ENCODE results near the gene HSBP1. TPM values are rescaled to one million over a fixed set of nuclear protein-coding genes. Genes with fewer than 3 reads are reported as not detected.

Gene HSBP1
- total RNA-seq, 1 experiment from 2014 or later: 230 TPM

- no peak overlapping the region for H2BK20ac ChIP-seq (ENCODE audit: low read depth, low read length, poor library complexity, severe bottlenecking)
- no peak overlapping the region; the same call in 1 of the 2 replicates for H3K4ac ChIP-seq (ENCODE audit: low read depth, low read length)
- peak overlapping the region; percentile 75 for H3K27ac ChIP-seq (ENCODE audit: insufficient read length, low read depth, low read length)
- Mint-ChIP-seq H3K4me3 (no peak overlapping the region), H3K9me3 (no peaks in the 10 kb centered on the region), H3K27ac (peak overlapping the region; percentile 24 to 89 (median 81); a peak in 6 of 7 replicates), H3K36me3 (ENCODE audit: insufficient read depth in 1 of 3, low read depth in 3 of 3) (peaks cover 15 to 37% (median 28%) of the 10 kb centered on the region in 3 experiments; a peak in 6 of 7 replicates), H3K27me3 (ENCODE audit: low read depth) (no peaks in the 10 kb centered on the region), H3K4me1 (peaks cover 27 to 31% of the 10 kb centered on the region in 2 experiments)
- WGBS (ENCODE audit: extremely low coverage, insufficient read length, low lambda C conversion rate): no CpG with 5 or more reads among the region's 13 CpGs
- H2BK15ac ChIP-seq (ENCODE audit: low read depth, low read length): no peak overlapping the region
- no peak overlapping the region for H4K91ac ChIP-seq (ENCODE audit: insufficient read length, low read depth, low read length)
- no peak overlapping the region for H4K8ac ChIP-seq (replicated peaks; ENCODE audit: insufficient read length, low read depth, low read length)
- H2AFZ ChIP-seq (ENCODE audit: low read length): no peak overlapping the region
- H3K23ac ChIP-seq (ENCODE audit: insufficient read length, low read depth, low read length): no peak overlapping the region
- peak overlapping the region; percentile 99 for H3K18ac ChIP-seq (ENCODE audit: insufficient read length, low read depth, low read length)
- H3K4me2 ChIP-seq (ENCODE audit: insufficient read depth, insufficient read length, low read length): no peak overlapping the region
- H4K5ac ChIP-seq (ENCODE audit: insufficient read length, low read depth, low read length): peak overlapping the region; percentile 90
- peak overlapping the region; percentile 51 for H2BK120ac ChIP-seq (ENCODE audit: low read depth, low read length, poor library complexity, severe bottlenecking)
- H3K9me3 ChIP-seq (ENCODE audit: control insufficient read depth, low read depth, low read length): no peaks in the 10 kb centered on the region
- H3K14ac ChIP-seq (ENCODE audit: insufficient read depth, low read length): peak overlapping the region; percentile 95; the same call in 1 of the 2 replicates
- H3K79me2 ChIP-seq (ENCODE audit: insufficient read depth, low read length): peaks cover 1% of the 10 kb centered on the region; the same call in 1 of the 2 replicates
- peaks cover 1% of the 10 kb centered on the region for H3K79me1 ChIP-seq (ENCODE audit: insufficient read depth, low read depth, low read length, poor library complexity, severe bottlenecking)
- peak overlapping the region; percentile 52 for H2AK5ac ChIP-seq (ENCODE audit: insufficient read length, low read length)
- no peak for DNase-seq
- H3K56ac ChIP-seq (ENCODE audit: insufficient read length, low read depth, low read length): no peak overlapping the region
- H4K20me1 ChIP-seq (ENCODE audit: control insufficient read depth, insufficient read depth, insufficient read length): no peaks in the 10 kb centered on the region
- H3K23me2 ChIP-seq (ENCODE audit: insufficient read length, low read depth, low read length, poor library complexity, severe bottlenecking): no peaks in the 10 kb centered on the region
- H3K9ac ChIP-seq (ENCODE audit: extremely low read depth, insufficient read length, low read length): no peak overlapping the region
- peaks cover 8% of the 10 kb centered on the region; the same call in 1 of the 2 replicates for H3K4me1 ChIP-seq (ENCODE audit: insufficient read depth, low read length)
- H2BK12ac ChIP-seq (ENCODE audit: insufficient read length, low read depth, low read length): no peak overlapping the region
- H2BK5ac ChIP-seq (ENCODE audit: insufficient read length, low read length): peak overlapping the region; percentile 78
- TF ChIP-seq, protein P1, sequence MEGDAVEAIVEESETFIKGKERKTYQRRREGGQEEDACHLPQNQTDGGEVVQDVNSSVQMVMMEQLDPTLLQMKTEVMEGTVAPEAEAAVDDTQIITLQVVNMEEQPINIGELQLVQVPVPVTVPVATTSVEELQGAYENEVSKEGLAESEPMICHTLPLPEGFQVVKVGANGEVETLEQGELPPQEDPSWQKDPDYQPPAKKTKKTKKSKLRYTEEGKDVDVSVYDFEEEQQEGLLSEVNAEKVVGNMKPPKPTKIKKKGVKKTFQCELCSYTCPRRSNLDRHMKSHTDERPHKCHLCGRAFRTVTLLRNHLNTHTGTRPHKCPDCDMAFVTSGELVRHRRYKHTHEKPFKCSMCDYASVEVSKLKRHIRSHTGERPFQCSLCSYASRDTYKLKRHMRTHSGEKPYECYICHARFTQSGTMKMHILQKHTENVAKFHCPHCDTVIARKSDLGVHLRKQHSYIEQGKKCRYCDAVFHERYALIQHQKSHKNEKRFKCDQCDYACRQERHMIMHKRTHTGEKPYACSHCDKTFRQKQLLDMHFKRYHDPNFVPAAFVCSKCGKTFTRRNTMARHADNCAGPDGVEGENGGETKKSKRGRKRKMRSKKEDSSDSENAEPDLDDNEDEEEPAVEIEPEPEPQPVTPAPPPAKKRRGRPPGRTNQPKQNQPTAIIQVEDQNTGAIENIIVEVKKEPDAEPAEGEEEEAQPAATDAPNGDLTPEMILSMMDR (conservative IDR thresholded peaks at IDR 0.05): no peak
- no peaks in the 10 kb centered on the region for H3K27me3 ChIP-seq (ENCODE audit: insufficient read depth, low read length)
- no peak overlapping the region for H3T11ph ChIP-seq (ENCODE audit: low read length)
These were observed 6.3 kb downstream of the HSBP1 start for GRCh38 chr16:83813823-83814658.
